Bronchial epithelial cell (primary cell): ENCODE measurements around the gene USP11. TPM values are rescaled to one million over a fixed set of nuclear protein-coding genes. Genes with fewer than 3 reads are reported as not detected.

Experiments
- DNase-seq: peaks from one replicate; pipeline ENCODE4 v3.0.0-alpha.2; 2010; ENCODE audit warnings: low read depth
- FAIRE-seq: peaks from 2 replicates; lab custom pipeline; 2011; peaks lifted over from hg19 to GRCh38; lab: Jason Lieb, UNC
- H3K27me3 ChIP-seq: 2 replicates; pipeline ENCODE4 v1.5.1; 2011; ENCODE audit warnings: low read length; ENCODE audit not compliant: control insufficient read depth, insufficient read depth
- H3K36me3 ChIP-seq: 2 replicates; pipeline ENCODE4 v1.5.1; 2011; ENCODE audit warnings: low read length; ENCODE audit not compliant: control insufficient read depth, insufficient read depth
- H3K4me3 ChIP-seq: 2 replicates; pipeline ENCODE4 v1.5.1; 2011; ENCODE audit warnings: mild to moderate bottlenecking, low read depth, low read length, control low read depth
- total RNA-seq: library from RNA; depleted of rRNA; stranded (reverse); fragments of >200 nt; gene quantifications from 2 replicates; pipeline ENCODE4 v1.2.1, GENCODE V29; 2014
- TF ChIP-seq, protein P1 (sequence below): IDR thresholded peaks from 2 replicates; pipeline ENCODE4 v1.5.1; 2011; ENCODE audit warnings: mild to moderate bottlenecking, moderate library complexity, low read length, control low read depth, inconsistent platforms; ENCODE audit not compliant: insufficient read depth, severe bottlenecking

The USP11 gene
- total RNA-seq, 1 donor from 2014 or later = 6.1 TPM

DNA sequence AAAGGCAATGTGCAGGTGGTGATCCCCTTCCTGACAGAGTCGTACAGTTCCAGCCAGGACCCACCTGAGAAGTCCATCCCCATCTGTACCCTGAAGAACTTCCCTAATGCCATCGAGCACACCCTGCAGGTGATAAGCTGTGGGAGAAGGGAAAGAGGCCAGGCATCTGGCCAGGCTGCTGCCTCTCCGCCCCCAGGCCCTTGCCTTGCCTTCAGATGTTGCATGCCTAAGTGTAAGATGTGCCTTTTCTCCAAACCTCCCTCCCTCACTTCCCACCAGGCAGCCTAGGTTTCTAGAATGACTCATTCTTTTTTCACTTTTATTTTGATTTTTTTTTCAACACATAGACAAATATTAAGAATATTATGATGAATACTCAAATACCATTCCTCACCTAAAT lies 26.5 kb upstream of the USP11 start:
- TF ChIP-seq, protein P1, sequence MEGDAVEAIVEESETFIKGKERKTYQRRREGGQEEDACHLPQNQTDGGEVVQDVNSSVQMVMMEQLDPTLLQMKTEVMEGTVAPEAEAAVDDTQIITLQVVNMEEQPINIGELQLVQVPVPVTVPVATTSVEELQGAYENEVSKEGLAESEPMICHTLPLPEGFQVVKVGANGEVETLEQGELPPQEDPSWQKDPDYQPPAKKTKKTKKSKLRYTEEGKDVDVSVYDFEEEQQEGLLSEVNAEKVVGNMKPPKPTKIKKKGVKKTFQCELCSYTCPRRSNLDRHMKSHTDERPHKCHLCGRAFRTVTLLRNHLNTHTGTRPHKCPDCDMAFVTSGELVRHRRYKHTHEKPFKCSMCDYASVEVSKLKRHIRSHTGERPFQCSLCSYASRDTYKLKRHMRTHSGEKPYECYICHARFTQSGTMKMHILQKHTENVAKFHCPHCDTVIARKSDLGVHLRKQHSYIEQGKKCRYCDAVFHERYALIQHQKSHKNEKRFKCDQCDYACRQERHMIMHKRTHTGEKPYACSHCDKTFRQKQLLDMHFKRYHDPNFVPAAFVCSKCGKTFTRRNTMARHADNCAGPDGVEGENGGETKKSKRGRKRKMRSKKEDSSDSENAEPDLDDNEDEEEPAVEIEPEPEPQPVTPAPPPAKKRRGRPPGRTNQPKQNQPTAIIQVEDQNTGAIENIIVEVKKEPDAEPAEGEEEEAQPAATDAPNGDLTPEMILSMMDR = no peak
- Histone ChIP-seq H3K36me3 (peaks cover 36% of the 10 kb centered on the region), H3K27me3 (no peaks in the 10 kb centered on the region), H3K4me3 (no peak overlapping the region)
- FAIRE-seq (no peak), DNase-seq (no peak)

DNA sequence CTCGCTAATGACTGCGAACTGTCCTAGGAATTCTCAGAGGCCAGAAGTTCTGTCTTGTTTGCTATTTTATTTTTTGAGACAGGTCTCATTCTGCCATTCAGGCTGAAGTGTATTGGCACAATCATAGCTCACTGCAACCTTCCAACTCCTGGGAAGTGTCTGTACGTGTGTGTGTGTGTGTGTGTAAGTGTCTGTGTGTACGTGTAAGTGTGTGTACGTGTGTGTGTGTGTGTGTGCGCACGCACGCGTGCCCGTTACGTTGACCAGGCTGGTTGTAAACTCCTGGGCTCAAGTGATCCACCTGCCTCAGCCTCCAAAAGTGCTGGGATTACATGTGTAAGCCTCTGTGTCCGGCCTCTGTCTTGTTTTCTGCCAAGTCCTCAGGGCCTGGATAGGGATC lies 24.7 kb upstream of the USP11 start:
- Histone ChIP-seq H3K36me3 (peaks cover 30% of the 10 kb centered on the region), H3K27me3 (no peaks in the 10 kb centered on the region), H3K4me3 (no peak overlapping the region)
- no peak for FAIRE-seq
- no peak for DNase-seq
- TF ChIP-seq, protein P1 = no peak

DNA sequence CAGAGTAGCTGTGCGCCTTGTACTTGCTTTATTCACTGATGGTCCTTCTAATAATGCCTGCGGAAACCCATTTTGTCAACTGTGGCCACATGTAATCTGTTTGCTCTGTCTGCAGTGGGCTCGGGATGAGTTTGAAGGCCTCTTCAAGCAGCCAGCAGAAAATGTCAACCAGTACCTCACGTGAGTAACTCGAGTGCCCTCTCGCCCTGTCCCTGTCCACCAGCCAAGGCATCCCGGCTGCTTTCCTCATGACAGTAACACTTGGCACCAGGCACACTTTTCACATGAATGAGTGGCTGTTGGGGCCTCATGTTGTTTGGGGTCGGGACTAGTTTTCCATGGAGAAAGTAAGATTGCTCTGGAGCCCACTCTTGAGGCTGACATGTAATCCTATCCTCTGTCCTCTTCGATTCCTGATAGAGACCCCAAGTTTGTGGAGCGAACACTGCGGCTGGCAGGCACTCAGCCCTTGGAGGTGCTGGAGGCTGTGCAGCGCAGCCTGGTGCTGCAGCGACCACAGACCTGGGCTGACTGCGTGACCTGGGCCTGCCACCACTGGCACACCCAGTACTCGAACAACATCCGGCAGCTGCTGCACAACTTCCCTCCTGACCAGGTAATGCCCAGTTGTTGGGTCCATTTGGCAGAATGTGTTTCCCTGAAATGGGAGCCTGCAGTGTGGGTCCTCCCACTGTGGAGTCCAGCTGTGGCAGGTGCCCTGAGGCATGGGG lies 23.1 kb upstream of the USP11 start:
- TF ChIP-seq, protein P1 = no peak
- FAIRE-seq (no peak), DNase-seq (no peak)
- peaks cover 22% of the 10 kb centered on the region for H3K36me3 ChIP-seq
- no peaks in the 10 kb centered on the region for H3K27me3 ChIP-seq
- H3K4me3 ChIP-seq = no peak overlapping the region

DNA sequence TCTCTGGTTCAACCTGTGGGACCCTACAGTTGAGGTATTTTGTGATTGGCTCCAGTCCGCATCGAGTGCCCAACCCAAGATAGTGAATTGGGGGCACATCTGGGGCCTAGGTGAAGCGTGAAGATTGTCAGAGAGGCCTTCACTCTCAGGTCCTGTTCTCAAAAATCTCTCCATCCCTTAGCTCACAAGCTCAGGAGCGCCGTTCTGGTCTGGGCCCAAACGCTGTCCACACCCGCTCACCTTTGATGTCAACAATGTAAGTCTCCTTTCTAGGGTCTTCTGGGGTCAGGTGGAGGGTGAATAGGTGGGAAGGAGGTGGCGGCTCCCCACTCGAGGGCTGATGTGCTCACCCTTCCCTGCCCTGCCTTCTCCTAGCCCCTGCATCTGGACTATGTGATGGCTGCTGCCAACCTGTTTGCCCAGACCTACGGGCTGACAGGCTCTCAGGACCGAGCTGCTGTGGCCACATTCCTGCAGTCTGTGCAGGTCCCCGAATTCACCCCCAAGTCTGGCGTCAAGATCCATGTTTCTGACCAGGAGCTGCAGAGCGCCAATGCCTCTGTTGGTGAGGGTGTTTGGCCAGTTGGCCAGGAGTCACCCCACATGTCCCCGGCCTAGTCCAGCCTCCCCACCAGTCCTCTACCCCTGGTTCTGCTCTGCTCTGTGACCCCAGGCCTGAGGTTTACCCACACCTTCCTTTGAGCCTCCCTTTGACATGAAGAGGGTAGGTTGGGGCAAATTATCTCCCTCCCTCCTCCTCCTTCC lies 22.0 kb upstream of the USP11 start:
- Histone ChIP-seq H3K36me3 (peaks cover 24% of the 10 kb centered on the region), H3K4me3 (no peak overlapping the region), H3K27me3 (no peaks in the 10 kb centered on the region)
- FAIRE-seq = peak; percentile 36
- DNase-seq = no peak
- TF ChIP-seq, protein P1 = no peak

DNA sequence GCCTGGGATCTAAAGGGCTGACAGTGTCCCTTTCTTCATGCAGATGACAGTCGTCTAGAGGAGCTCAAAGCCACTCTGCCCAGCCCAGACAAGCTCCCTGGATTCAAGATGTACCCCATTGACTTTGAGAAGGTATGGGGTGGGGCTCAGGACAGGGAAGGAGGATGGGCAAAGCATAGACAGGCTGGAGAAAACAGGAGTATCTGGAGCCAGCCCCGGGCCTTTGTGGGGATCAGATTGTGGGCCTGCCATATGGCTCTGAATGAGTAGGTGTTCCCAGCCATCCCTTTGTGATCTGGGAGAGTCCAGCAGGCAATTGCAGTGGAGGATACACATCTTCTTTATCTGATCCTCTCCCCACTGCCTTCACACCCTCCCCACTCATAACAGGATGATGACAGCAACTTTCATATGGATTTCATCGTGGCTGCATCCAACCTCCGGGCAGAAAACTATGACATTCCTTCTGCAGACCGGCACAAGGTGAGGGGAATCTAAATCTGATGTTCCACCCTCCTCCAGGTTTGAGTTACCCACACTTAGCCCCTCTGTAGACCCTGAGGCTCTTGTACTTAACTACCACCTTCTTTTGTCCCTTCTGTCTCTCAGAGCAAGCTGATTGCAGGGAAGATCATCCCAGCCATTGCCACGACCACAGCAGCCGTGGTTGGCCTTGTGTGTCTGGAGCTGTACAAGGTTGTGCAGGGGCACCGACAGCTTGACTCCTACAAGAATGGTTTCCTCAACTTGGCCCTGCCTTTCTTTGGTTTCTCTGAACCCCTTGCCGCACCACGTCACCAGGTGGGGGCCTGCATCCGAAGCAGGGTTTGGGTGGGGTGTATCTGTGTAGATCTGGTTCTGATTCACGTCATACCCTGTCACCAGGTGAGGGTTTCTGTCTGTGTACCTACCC lies 20.2 kb upstream of the USP11 start:
- TF ChIP-seq, protein P1 = no peak
- H3K27me3 ChIP-seq = no peaks in the 10 kb centered on the region
- DNase-seq = no peak
- FAIRE-seq = no peak
- H3K36me3 ChIP-seq = peaks cover 18% of the 10 kb centered on the region
- H3K4me3 ChIP-seq = no peak overlapping the region
